Type B pancreatic cell (in vitro differentiated cells): ENCODE data around the gene PET100. TPM values are rescaled to one million over a fixed set of nuclear protein-coding genes. Genes with fewer than 3 reads are reported as not detected.

ENCODE experiments used
- DNase-seq: peaks from one replicate; pipeline ENCODE4 v3.0.0; 2021; ENCODE audit warnings: mixed read lengths; ENCODE audit not compliant: unreplicated experiment; ENCODE audit errors: extremely low spot score
- H3K27ac Mint-ChIP-seq: 2 replicates; pipeline ENCODE4 v1.8.0; 2021; ENCODE audit warnings: mild to moderate bottlenecking, mixed read lengths
- H3K27me3 Mint-ChIP-seq: 2 replicates; pipeline ENCODE4 v1.8.0; 2021; ENCODE audit warnings: mixed read lengths
- H3K36me3 Mint-ChIP-seq: 2 replicates; pipeline ENCODE4 v1.8.0; 2021; ENCODE audit warnings: mixed read lengths
- H3K4me1 Mint-ChIP-seq: one replicate; pipeline ENCODE4 v1.8.0; 2021; ENCODE audit warnings: mixed read lengths; ENCODE audit not compliant: unreplicated experiment
- H3K4me3 Mint-ChIP-seq: 2 replicates; pipeline ENCODE4 v1.8.0; 2021; ENCODE audit warnings: mild to moderate bottlenecking, mixed read lengths
- H3K9me3 Mint-ChIP-seq: 2 replicates; pipeline ENCODE4 v1.8.0; 2021; ENCODE audit warnings: mixed read lengths
- total RNA-seq: library from RNA; stranded (reverse); gene quantifications from 2 replicates; pipeline ENCODE4 v1.2.1, GENCODE V29; 2021; ENCODE audit warnings: low replicate concordance
- TF ChIP-seq, protein P1 (sequence below): fragments of 200-600 bp; sonication (generic); conservative IDR thresholded peaks from 2 replicates; pipeline ENCODE4 v1.5.0; 2021; ENCODE audit warnings: antibody characterized with exemption, mild to moderate bottlenecking

PET100 gene
- total RNA-seq, 1 donor from 2014 or later: 160 TPM

DNA sequence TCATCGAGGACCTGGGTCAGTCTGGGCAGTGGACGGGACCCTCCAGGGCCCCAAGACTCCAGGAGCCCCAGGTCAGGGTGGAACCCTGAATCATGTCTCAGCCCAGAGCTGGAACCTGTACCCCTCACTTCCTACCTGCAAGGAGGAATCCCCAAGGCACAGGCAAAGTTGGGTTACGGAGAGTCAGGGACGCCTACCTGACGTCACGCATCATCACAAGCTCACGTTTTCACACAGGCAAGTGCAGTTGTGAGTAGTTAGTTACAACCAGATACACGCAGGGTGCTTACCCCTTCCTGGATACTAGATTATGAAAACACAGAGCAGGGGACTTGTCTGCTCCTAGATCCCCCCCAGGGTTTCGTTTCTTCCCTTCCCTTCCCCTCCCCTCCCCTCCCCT lies 41.2 kb downstream of the PET100 start:
- Mint-ChIP-seq H3K36me3 (no peaks in the 10 kb centered on the region), H3K4me1 (no peaks in the 10 kb centered on the region), H3K4me3 (peak overlapping the region; percentile 72), H3K27me3 (peaks cover 60% of the 10 kb centered on the region), H3K27ac (no peak overlapping the region), H3K9me3 (peaks cover 7% of the 10 kb centered on the region)
- DNase-seq: no peak
- TF ChIP-seq, protein P1, sequence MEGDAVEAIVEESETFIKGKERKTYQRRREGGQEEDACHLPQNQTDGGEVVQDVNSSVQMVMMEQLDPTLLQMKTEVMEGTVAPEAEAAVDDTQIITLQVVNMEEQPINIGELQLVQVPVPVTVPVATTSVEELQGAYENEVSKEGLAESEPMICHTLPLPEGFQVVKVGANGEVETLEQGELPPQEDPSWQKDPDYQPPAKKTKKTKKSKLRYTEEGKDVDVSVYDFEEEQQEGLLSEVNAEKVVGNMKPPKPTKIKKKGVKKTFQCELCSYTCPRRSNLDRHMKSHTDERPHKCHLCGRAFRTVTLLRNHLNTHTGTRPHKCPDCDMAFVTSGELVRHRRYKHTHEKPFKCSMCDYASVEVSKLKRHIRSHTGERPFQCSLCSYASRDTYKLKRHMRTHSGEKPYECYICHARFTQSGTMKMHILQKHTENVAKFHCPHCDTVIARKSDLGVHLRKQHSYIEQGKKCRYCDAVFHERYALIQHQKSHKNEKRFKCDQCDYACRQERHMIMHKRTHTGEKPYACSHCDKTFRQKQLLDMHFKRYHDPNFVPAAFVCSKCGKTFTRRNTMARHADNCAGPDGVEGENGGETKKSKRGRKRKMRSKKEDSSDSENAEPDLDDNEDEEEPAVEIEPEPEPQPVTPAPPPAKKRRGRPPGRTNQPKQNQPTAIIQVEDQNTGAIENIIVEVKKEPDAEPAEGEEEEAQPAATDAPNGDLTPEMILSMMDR: no peak

DNA sequence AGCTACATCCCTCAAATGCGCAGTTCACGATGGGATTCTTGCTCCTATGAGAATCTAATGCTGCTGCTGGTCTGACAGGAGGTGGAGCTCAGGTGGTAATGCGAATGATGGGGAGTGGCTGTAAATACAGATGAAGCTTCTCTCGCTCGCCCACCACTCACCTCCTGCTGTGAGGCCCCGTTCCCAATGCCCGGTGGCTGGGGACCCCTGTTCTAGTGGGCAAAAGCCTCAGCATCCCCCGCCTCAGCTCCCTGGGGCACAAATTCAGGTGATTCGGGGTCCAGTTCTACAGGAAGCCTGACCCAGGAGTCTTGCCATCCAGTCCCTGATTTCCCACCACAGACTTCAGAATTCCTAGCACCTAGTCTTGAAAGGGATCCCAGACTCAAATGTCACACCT lies 42.9 kb downstream of the PET100 start:
- no peak for DNase-seq
- H3K27ac Mint-ChIP-seq: no peak overlapping the region
- no peaks in the 10 kb centered on the region for H3K4me1 Mint-ChIP-seq
- H3K27me3 Mint-ChIP-seq: peaks cover 68% of the 10 kb centered on the region
- TF ChIP-seq, protein P1: no peak
- no peaks in the 10 kb centered on the region for H3K36me3 Mint-ChIP-seq
- peaks cover 7% of the 10 kb centered on the region for H3K9me3 Mint-ChIP-seq
- H3K4me3 Mint-ChIP-seq: no peak overlapping the region

DNA sequence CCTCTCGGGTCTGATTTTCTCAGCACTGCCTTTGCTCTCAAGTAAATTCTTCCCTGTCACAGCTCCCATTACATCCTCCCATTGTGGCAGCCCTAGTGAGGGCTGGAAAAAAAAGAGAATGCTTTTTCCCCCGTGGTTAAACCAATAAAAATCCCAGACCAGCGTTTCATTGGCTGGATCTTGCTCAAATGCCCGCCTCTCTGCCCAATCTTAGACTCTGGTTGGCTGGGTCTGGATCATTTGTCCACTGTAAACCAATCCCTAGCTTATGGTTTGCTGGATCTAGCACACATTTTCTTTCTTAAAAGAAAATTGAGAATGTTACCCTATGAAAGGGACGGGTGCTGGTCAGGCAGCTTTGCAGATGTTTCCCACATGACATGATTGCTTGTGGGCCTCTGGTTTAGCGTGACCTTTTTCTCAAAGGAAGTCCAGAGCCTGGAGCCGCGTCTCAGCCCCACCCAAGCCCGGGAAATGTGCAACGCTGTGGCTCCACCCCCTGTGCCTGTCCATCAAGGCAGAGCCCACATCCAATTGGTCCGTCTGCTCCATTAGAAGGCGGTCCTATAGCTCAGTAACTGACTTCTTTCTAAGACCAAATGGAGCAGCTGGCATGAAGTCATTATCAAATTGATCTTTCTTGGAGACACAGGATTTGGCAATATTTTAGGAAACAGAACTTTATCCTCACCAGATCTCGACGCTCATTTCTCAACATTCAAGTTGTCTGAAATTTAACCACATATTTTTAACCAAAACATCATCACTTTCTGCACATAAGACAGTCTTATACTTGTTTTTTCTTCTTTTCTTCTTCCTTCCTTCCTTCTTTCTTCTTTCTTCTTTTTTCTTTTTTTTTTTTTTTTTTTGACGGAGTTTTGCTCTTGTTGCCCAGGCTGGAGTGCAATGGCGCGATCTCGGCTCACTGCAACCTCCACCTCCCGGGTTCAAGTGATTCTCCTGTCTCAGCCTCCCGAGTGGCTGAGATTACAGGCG lies 44.7 kb downstream of the PET100 start:
- no peak for DNase-seq
- H3K27ac Mint-ChIP-seq: no peak overlapping the region
- H3K4me3 Mint-ChIP-seq: no peak overlapping the region
- TF ChIP-seq, protein P1: no peak
- H3K4me1 Mint-ChIP-seq: peaks cover 2% of the 10 kb centered on the region
- peaks cover 7% of the 10 kb centered on the region for H3K9me3 Mint-ChIP-seq
- H3K27me3 Mint-ChIP-seq: peaks cover 74% of the 10 kb centered on the region
- no peaks in the 10 kb centered on the region for H3K36me3 Mint-ChIP-seq

DNA sequence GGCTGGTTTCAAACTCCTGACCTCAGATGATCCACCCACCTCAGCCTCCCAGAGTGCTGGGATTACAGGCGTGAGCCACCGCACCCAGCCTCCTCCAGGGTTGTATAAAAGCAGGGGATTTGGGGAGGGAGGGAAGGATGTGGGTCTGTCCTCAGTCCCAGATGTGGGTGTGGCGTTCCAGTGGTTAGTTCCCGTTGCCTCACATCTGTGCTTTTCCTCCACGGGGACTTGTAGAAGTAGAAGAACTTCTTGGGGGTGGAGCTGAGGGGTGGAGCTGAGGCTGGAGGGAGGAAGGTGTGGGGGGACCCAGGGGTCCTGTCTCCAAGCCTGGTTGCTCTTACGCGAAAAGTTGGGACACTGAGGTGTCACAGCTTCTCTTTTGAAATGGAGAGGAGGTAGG lies 46.8 kb downstream of the PET100 start:
- Mint-ChIP-seq H3K4me3 (no peak overlapping the region), H3K36me3 (no peaks in the 10 kb centered on the region), H3K4me1 (peaks cover 6% of the 10 kb centered on the region), H3K9me3 (peaks cover 7% of the 10 kb centered on the region), H3K27me3 (peaks cover 60% of the 10 kb centered on the region), H3K27ac (no peak overlapping the region)
- TF ChIP-seq, protein P1: no peak
- DNase-seq: no peak

DNA sequence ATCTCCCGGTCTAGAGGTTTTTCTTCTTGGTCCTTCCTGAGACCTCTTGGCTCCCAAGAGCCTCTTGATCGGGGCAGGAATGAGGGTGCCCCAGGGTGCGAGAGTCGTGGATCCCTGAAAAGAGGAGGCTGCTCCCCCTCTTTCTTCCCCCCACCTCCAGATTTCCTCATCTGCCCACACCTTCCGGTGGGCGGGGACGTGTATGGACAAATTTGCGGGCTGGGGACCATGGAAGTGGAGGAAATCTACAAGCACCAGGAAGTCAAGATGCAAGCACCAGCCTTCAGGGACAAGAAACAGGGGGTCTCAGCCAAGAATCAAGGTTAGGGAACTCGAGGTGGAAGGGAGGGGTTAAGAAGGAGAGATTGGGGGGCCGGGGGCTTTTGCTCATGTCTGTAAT lies 47.3 kb downstream of the PET100 start, which contains the start of gene MCEMP1:
MCEMP1 (plus strand) TSS at position 237 of the 400 bp plus-strand sequence; CDS start at position 268, 31 bp downstream.
- Mint-ChIP-seq H3K4me1 (peaks cover 8% of the 10 kb centered on the region), H3K27ac (no peak within 1 kb of the TSS), H3K4me3 (peak within 1 kb of the TSS; percentile 22), H3K36me3 (no peaks in the 10 kb centered on the region), H3K9me3 (peaks cover 7% of the 10 kb centered on the region), H3K27me3 (peaks cover 55% of the 10 kb centered on the region)
- no peak for DNase-seq
- TF ChIP-seq, protein P1: no peak
